HG02884 (cell line): ENCODE data around the gene ACER3.
"Not testable (repeated sequence)": the region's sequence is repeated elsewhere in the genome, so short reads cannot be mapped to it uniquely, and the experiment has no call there.

Experiments used
- ATAC-seq: cut with Tn5 transposase; IDR thresholded peaks from one replicate; pipeline ENCODE4 v1.9.1; 2021; ENCODE audit warnings: mild to moderate bottlenecking, moderate library complexity; ENCODE audit not compliant: unreplicated experiment

The ACER3 gene

GRCh38 chr11:76862794-76863193 lies 2.1 kb downstream of the ACER3 start:
- not testable (repeated sequence) for ATAC-seq

- no peak for ATAC-seq
Measured at GRCh38 chr11:76863196-76863777, 2.6 kb downstream of the ACER3 start.

- no peak for ATAC-seq
Measured at GRCh38 chr11:76872959-76873827, 12.5 kb downstream of the ACER3 start.

- ATAC-seq: no peak
Measured at GRCh38 chr11:76878014-76878413, 17.3 kb downstream of the ACER3 start.

GRCh38 chr11:76880314-76880713 lies 19.6 kb downstream of the ACER3 start:
- ATAC-seq: no peak

GRCh38 chr11:76880956-76881355 lies 20.2 kb downstream of the ACER3 start:
- no peak for ATAC-seq

GRCh38 chr11:76885390-76886097 lies 24.8 kb downstream of the ACER3 start:
- no peak for ATAC-seq

GRCh38 chr11:76888989-76889388 lies 28.3 kb downstream of the ACER3 start:
- no peak for ATAC-seq

- no peak for ATAC-seq
Measured at GRCh38 chr11:76889411-76889975, 28.8 kb downstream of the ACER3 start.

GRCh38 chr11:76890329-76890728 lies 29.6 kb downstream of the ACER3 start:
- no peak for ATAC-seq

GRCh38 chr11:76891285-76891684 lies 30.6 kb downstream of the ACER3 start:
- ATAC-seq: no peak

GRCh38 chr11:76891793-76892192 lies 31.1 kb downstream of the ACER3 start:
- ATAC-seq: no peak

- no peak for ATAC-seq
Measured at GRCh38 chr11:76892306-76892705, 31.6 kb downstream of the ACER3 start.

- ATAC-seq: no peak
Measured at GRCh38 chr11:76897233-76897632, 36.5 kb downstream of the ACER3 start.

- no peak for ATAC-seq
Measured at GRCh38 chr11:76901144-76901543, 40.4 kb downstream of the ACER3 start.

- ATAC-seq: not testable (repeated sequence)
Measured at GRCh38 chr11:76901622-76902021, 40.9 kb downstream of the ACER3 start.

GRCh38 chr11:76902121-76903014 lies 41.6 kb downstream of the ACER3 start:
- no peak for ATAC-seq

- no peak for ATAC-seq
Measured at GRCh38 chr11:76903325-76903724, 42.6 kb downstream of the ACER3 start.

GRCh38 chr11:76910620-76911414 lies 50.1 kb downstream of the ACER3 start:
- ATAC-seq: no peak

GRCh38 chr11:76911415-76911808 lies 50.7 kb downstream of the ACER3 start:
- ATAC-seq: no peak
